ENCODE results near the gene MTA2. TPM values are rescaled to one million over a fixed set of nuclear protein-coding genes. Genes with fewer than 3 reads are reported as not detected.

The MTA2 gene
- total RNA-seq, 1 donor from 2014 or later: 68.4 TPM

- intact Hi-C loops (cut with DNase I): no loop called here
- DNase-seq (no peak), ATAC-seq (no peak)
- no peak for TF ChIP-seq CTCF (IDR thresholded peaks at IDR 0.05)
- no peaks in the 10 kb centered on the region for H3K27me3 ChIP-seq (ENCODE audit: low read depth)
- peak overlapping the region; percentile 73 for H3K4me3 ChIP-seq
- peak overlapping the region; percentile 92 for H3K27ac ChIP-seq
- H3K9me3 ChIP-seq: no peaks in the 10 kb centered on the region
- peaks cover 26% of the 10 kb centered on the region for H3K4me1 ChIP-seq
- H3K36me3 ChIP-seq: peaks cover 53% of the 10 kb centered on the region
These were observed 9.4 kb upstream of the MTA2 start for GRCh38 chr11:62610814-62611704.

GRCh38 chr11:62610403-62610802 lies 8.7 kb upstream of the MTA2 start:
- no peak overlapping the region for H3K4me3 ChIP-seq
- no peaks in the 10 kb centered on the region for H3K9me3 ChIP-seq
- peak overlapping the region; percentile 18 for H3K27ac ChIP-seq
- intact Hi-C loops (cut with DNase I): no loop called here
- H3K4me1 ChIP-seq: peaks cover 26% of the 10 kb centered on the region
- DNase-seq (no peak), ATAC-seq (no peak)
- TF ChIP-seq CTCF (IDR thresholded peaks at IDR 0.05): no peak
- H3K36me3 ChIP-seq: peaks cover 57% of the 10 kb centered on the region
- no peaks in the 10 kb centered on the region for H3K27me3 ChIP-seq (ENCODE audit: low read depth)

- no peaks in the 10 kb centered on the region for H3K27me3 ChIP-seq (ENCODE audit: low read depth)
- H3K36me3 ChIP-seq: peaks cover 65% of the 10 kb centered on the region
- DNase-seq (no peak), ATAC-seq (no peak)
- H3K27ac ChIP-seq: no peak overlapping the region
- H3K9me3 ChIP-seq: no peaks in the 10 kb centered on the region
- intact Hi-C loops (cut with DNase I): no loop called here
- H3K4me3 ChIP-seq: no peak overlapping the region
- TF ChIP-seq CTCF (IDR thresholded peaks at IDR 0.05): no peak
- peaks cover 26% of the 10 kb centered on the region for H3K4me1 ChIP-seq
These were observed 7.1 kb upstream of the MTA2 start for GRCh38 chr11:62608776-62609175.

GRCh38 chr11:62607714-62608113 lies 6.0 kb upstream of the MTA2 start:
- ATAC-seq: no peak
- no peak overlapping the region for H3K4me3 ChIP-seq
- no peaks in the 10 kb centered on the region for H3K9me3 ChIP-seq
- TF ChIP-seq CTCF (IDR thresholded peaks at IDR 0.05): no peak
- intact Hi-C loops (cut with DNase I): no loop called here
- H3K36me3 ChIP-seq: peaks cover 73% of the 10 kb centered on the region
- no peak overlapping the region for H3K27ac ChIP-seq
- H3K27me3 ChIP-seq (ENCODE audit: low read depth): no peaks in the 10 kb centered on the region
- DNase-seq: no peak
- H3K4me1 ChIP-seq: peaks cover 26% of the 10 kb centered on the region

- H3K36me3 ChIP-seq: peaks cover 73% of the 10 kb centered on the region
- no peak for ATAC-seq
These were observed 4.2 kb upstream of the MTA2 start for GRCh38 chr11:62605902-62606301.

More at GRCh38 chr11:62605902-62606301, 4.2 kb upstream of the MTA2 start:
- no peaks in the 10 kb centered on the region for H3K9me3 ChIP-seq
- peaks cover 20% of the 10 kb centered on the region for H3K4me1 ChIP-seq
- no peaks in the 10 kb centered on the region for H3K27me3 ChIP-seq (ENCODE audit: low read depth)
- no peak overlapping the region for H3K27ac ChIP-seq
- H3K4me3 ChIP-seq: no peak overlapping the region
- intact Hi-C loops (cut with DNase I): no loop called here
- no peak for TF ChIP-seq CTCF (IDR thresholded peaks at IDR 0.05)
- no peak for DNase-seq

Measured in lower lobe of right lung (tissue), 2 donors.